Vagina (tissue), 2 donors: ENCODE measurements around the gene BTNL8.

Experiments
- POLR2A ChIP-seq, 2 donors: fragments of 450-650 bp; IDR thresholded peaks; one replicate each; pipeline ENCODE4 v1.6.1; 2017; ENCODE audit warnings: antibody characterized with exemption in 2 of 2, mild to moderate bottlenecking in 2 of 2, moderate library complexity in 2 of 2
- POLR2AphosphoS5 ChIP-seq, 2 donors: sonication (generic); formaldehyde crosslinking; IDR thresholded peaks; one replicate each; pipeline ENCODE4 v1.9.0; 2017; ENCODE audit warnings: antibody characterized with exemption in 2 of 2, mild to moderate bottlenecking in 2 of 2, low read depth in 1 of 2; ENCODE audit not compliant: insufficient read depth in 1 of 2
- TF ChIP-seq, protein P1 (sequence below), 3 experiments: fragments of 450-650 bp in 2 of 3; fragments of 200-600 bp in 1 of 3; sonication (generic) in 1 of 3; IDR thresholded peaks; one replicate each; pipeline ENCODE4 v1.5.1; 2017 to 2019; ENCODE audit warnings: antibody characterized with exemption in 3 of 3, mild to moderate bottlenecking in 2 of 3, moderate library complexity in 2 of 3

DNA sequence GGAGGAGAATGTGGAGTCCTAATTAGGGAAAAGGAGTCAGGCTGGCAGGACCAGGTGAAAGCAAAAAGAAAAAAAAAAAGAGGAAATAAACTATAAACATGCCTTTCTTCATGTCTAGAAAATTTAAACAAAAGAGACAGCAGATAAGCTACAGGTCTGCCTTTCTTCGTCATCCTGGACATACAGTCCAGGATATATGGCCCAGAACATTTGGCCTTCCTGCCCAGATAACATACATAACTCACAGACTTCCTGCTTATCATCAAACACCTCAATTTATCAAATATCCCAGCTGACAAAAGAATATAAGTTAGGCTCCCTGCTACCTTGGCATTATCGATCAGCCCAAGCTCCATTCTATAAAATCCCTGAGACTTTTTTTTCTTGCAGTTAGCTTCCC, 11.2 kb downstream of the BTNL8 start:
- TF ChIP-seq, protein P1, sequence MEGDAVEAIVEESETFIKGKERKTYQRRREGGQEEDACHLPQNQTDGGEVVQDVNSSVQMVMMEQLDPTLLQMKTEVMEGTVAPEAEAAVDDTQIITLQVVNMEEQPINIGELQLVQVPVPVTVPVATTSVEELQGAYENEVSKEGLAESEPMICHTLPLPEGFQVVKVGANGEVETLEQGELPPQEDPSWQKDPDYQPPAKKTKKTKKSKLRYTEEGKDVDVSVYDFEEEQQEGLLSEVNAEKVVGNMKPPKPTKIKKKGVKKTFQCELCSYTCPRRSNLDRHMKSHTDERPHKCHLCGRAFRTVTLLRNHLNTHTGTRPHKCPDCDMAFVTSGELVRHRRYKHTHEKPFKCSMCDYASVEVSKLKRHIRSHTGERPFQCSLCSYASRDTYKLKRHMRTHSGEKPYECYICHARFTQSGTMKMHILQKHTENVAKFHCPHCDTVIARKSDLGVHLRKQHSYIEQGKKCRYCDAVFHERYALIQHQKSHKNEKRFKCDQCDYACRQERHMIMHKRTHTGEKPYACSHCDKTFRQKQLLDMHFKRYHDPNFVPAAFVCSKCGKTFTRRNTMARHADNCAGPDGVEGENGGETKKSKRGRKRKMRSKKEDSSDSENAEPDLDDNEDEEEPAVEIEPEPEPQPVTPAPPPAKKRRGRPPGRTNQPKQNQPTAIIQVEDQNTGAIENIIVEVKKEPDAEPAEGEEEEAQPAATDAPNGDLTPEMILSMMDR (IDR thresholded peaks at IDR 0.05), result no peak
- TF ChIP-seq POLR2A (IDR thresholded peaks at IDR 0.05), result no peak
- no peak for TF ChIP-seq POLR2AphosphoS5 (IDR thresholded peaks at IDR 0.05; ENCODE audit: insufficient read depth in 1 of 2, low read depth in 1 of 2)
